Ishikawa (cell line): ENCODE results near the gene SCFD1.

Experiments used
- CEBPB ChIP-seq: IDR thresholded peaks from 2 replicates; pipeline ENCODE4 v1.6.1; 2012
- CREB1 ChIP-seq: IDR thresholded peaks from 2 replicates; pipeline ENCODE4 v1.6.1; 2012; ENCODE audit warnings: low read depth
- EGR1 ChIP-seq: IDR thresholded peaks from 2 replicates; pipeline ENCODE4 v1.6.1; 2012
- EP300 ChIP-seq: IDR thresholded peaks from 2 replicates; pipeline ENCODE4 v1.6.1; 2012; ENCODE audit warnings: borderline replicate concordance
- FOXM1 ChIP-seq: IDR thresholded peaks from 2 replicates; pipeline ENCODE4 v1.6.1; 2012; ENCODE audit warnings: low read depth, borderline replicate concordance
- NFIC ChIP-seq: IDR thresholded peaks from 2 replicates; pipeline ENCODE4 v1.6.1; 2012
- RAD21 ChIP-seq: IDR thresholded peaks from 2 replicates; pipeline ENCODE4 v1.6.1; 2012; ENCODE audit warnings: low read depth
- REST ChIP-seq: IDR thresholded peaks from 2 replicates; pipeline ENCODE4 v1.6.1; 2012; ENCODE audit warnings: low read depth, mild to moderate bottlenecking
- TAF1 ChIP-seq: IDR thresholded peaks from 2 replicates; pipeline ENCODE4 v1.6.1; 2012; ENCODE audit warnings: low read depth, mild to moderate bottlenecking
- TCF12 ChIP-seq: IDR thresholded peaks from 2 replicates; pipeline ENCODE4 v1.6.1; 2012; ENCODE audit warnings: low read depth
- TEAD4 ChIP-seq: IDR thresholded peaks from 2 replicates; pipeline ENCODE4 v1.6.1; 2012
- YY1 ChIP-seq: IDR thresholded peaks from 2 replicates; pipeline ENCODE4 v1.6.1; 2012; ENCODE audit warnings: low read depth
- ZBTB7A ChIP-seq: IDR thresholded peaks from 2 replicates; pipeline ENCODE4 v1.6.1; 2012; ENCODE audit warnings: low read depth
- TF ChIP-seq, protein P1 (sequence below): IDR thresholded peaks from 2 replicates; pipeline ENCODE4 v1.6.1; 2012
- TF ChIP-seq, protein P2 (sequence below): IDR thresholded peaks from 2 replicates; pipeline ENCODE4 v1.6.1; 2012

SCFD1 gene

DNA sequence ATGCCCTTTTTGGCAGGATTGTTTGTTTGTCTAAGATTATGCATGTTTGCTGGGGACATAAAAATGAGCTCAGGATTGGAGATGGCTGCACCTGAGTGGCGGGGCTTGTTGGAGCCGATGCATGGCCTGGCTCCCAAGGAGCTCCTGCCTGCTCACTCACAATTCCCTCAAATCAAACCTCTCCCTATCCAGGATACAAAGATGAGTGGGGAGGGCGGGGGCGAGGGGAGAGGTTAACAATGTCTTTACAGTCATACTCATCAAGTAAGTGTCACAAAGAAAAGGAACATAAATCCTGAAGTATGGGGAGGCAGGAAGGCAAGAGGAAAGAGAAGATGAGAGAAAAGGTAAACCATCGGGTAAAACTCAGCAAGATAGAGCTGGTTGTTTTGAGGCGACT lies 148.3 kb downstream of the SCFD1 start:
- no peak for TF ChIP-seq EGR1
- no peak for TF ChIP-seq ZBTB7A
- TF ChIP-seq TCF12 = no peak
- no peak for TF ChIP-seq FOXM1
- TF ChIP-seq REST = no peak
- TF ChIP-seq TAF1 = no peak

- TF ChIP-seq RAD21 (no peak), NFIC (no peak), TAF1 (no peak), REST (no peak), TEAD4 (no peak), CREB1 (no peak), TCF12 (no peak), EGR1 (no peak)
- TF ChIP-seq, protein P1, sequence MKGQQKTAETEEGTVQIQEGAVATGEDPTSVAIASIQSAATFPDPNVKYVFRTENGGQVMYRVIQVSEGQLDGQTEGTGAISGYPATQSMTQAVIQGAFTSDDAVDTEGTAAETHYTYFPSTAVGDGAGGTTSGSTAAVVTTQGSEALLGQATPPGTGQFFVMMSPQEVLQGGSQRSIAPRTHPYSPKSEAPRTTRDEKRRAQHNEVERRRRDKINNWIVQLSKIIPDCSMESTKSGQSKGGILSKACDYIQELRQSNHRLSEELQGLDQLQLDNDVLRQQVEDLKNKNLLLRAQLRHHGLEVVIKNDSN = no peak
Measured at GRCh38 chr14:30771595-30771994, 149.5 kb downstream of the SCFD1 start.

GRCh38 chr14:30779210-30779609 lies 157.1 kb downstream of the SCFD1 start:
- TF ChIP-seq CEBPB = no peak
- TF ChIP-seq REST = no peak
- TF ChIP-seq TEAD4 = no peak
- TF ChIP-seq ZBTB7A = no peak
- TF ChIP-seq, protein P2, sequence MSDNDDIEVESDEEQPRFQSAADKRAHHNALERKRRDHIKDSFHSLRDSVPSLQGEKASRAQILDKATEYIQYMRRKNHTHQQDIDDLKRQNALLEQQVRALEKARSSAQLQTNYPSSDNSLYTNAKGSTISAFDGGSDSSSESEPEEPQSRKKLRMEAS = no peak
- TF ChIP-seq TAF1 = no peak
- TF ChIP-seq RAD21 = no peak
- no peak for TF ChIP-seq TCF12
- TF ChIP-seq EGR1 = no peak
- no peak for TF ChIP-seq NFIC
- TF ChIP-seq, protein P1 = no peak
- no peak for TF ChIP-seq YY1
- TF ChIP-seq FOXM1 = no peak
- no peak for TF ChIP-seq CREB1
- no peak for TF ChIP-seq EP300
